AG08395 (cell line): ENCODE results near the gene TAP1.
"Not testable (repeated sequence)": the region's sequence is repeated elsewhere in the genome, so short reads cannot be mapped to it uniquely, and the experiment has no call there.

Source experiments
- DNase-seq: peaks from one replicate; pipeline ENCODE4 v3.0.0; 2012; ENCODE audit warnings: mixed read lengths, low spot score

TAP1 gene, protein sequence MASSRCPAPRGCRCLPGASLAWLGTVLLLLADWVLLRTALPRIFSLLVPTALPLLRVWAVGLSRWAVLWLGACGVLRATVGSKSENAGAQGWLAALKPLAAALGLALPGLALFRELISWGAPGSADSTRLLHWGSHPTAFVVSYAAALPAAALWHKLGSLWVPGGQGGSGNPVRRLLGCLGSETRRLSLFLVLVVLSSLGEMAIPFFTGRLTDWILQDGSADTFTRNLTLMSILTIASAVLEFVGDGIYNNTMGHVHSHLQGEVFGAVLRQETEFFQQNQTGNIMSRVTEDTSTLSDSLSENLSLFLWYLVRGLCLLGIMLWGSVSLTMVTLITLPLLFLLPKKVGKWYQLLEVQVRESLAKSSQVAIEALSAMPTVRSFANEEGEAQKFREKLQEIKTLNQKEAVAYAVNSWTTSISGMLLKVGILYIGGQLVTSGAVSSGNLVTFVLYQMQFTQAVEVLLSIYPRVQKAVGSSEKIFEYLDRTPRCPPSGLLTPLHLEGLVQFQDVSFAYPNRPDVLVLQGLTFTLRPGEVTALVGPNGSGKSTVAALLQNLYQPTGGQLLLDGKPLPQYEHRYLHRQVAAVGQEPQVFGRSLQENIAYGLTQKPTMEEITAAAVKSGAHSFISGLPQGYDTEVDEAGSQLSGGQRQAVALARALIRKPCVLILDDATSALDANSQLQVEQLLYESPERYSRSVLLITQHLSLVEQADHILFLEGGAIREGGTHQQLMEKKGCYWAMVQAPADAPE

DNA sequence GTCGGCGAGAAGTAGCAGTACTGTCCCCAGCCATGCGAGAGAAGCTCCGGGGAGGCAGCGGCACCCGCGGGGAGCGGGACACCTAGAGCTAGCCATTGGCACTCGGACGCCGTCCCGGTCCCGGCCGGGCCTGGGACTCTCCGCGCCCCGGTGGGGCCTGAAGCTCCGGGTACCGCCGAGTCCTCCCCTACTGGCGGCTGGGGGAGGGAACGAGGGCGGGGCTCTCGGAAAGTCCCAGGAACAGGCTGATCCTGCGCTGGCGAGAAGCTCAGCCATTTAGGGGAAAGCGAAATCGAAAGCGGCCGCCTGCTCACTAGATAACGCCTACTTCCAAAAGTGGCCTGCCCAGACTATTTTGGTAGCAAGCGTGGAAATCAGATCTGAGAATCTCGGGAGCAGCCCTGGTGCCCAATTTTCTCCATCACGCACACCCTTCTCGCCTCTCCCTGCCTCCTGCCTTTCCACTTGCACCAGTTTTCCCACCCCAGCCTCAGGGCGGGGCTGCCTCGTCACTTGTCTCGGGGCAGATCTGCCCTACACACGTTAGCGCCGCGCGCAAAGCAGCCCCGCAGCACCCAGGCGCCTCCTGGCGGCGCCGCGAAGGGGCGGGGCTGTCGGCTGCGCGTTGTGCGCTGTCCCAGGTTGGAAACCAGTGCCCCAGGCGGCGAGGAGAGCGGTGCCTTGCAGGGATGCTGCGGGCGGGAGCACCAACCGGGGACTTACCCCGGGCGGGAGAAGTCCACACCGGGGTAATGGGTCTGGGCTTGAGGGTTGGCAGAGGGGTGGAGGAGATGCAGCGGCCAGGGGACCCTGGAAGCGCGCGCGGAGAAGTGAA lies at the start of gene TAP1, which contains the start of gene PSMB9:
Gene TAP1 (minus strand): TSS at position 164 of the 835 bp plus-strand sequence. CDS start 68 bp downstream, at position 96.
Gene PSMB9 (plus strand): TSS at position 652 of the 835 bp plus-strand sequence. CDS start 38 bp downstream, at position 690.
- peak; percentile 96 for DNase-seq

DNA sequence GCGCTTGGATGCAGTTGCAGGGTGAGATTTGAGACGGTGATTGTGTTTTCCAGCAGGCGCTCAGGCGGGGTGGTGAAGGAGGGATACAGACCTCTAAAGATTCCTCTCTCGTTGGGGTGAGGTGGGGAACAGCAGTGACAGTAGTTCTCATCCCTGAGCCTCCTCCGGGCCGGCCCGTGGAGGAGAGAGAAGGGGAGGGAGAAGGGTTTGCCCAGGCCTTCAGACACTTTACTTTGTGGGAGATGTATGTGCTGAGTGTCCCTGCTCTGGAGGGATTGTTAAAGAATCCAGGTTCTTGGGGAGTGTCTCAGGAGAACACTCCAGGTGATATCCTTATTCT lies 41.5 kb upstream of the TAP1 start:
- no peak for DNase-seq

DNA sequence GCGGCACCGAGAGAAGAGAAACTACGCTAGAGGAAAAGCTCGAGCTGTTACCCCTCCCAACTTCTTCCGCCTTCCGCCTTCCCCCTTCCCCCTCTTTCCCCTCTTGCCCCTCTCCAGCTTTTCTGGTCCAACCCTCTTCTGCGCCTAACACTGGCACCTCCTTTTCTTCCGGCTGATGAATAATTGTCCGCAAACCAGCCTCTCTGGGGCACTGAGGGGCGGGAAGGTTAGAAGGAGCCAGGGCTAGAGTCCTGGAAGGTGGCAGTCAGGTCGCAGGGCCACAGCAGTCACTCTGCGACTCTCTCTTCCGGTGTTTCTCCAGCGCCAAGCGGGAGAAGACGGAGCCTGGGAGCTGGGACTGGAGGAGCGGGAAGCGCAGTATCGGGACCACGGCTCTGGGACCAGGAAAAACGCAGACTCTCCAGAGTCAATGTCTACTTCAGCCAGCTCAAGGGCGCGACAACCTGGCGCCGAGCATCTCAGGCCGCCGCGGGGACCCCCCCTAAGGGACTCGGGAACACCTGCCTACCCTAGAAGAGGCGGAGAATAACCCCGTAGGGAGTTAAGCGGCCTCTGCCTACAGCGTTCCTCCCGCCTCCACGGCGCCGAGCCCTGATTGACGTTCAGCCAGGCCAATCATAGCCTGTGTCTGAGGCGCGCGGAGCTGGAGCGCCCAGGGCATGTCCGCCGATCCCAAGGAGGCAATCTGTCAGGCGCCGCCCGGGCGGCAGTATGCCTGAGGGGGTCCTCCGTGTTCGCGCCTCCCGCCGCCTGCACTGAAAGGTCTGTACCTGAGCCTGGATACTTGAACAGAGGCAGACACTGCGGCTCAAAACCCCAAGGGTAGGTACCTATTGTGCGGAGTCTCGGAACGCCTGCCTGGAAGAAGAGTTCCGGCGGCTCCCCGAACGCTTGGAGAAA lies 40.8 kb upstream of the TAP1 start:
- DNase-seq: peak; percentile 99

DNA sequence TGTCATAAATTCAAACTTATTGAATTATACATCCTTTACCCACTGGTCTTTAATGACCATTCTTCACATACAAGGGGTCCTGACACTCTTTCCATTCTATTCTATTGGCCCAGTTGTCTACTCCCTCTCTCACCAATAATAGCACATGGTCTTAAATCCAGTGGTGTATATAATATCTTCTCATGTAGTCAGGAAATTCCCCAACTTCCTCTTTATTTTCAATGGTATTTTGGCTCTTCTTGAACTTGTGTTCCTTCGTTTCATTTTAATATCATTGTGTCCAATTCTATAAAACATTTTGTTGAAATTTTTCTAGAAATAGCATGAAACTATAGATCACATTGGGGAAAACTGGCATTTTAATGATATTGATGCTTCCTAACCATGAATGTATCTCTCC lies 37.3 kb upstream of the TAP1 start:
- DNase-seq: no peak

DNA sequence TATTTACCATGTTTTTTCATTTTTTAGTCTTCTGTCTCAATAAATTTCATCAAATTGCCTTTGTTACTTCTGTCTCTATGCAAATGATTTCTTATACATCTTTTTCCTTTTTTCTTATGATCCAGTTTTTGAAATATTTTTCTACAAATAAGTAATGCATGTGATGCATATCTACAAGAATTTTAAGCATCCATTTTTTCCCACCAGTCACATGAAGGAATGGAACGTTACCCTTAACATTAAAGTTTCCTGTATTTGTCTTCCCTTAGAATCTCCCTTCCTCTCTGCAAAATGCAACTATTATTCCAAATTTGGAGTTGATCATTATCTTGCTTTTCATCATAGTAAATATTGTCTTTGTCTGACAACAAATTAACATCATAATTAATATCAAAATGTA lies 36.0 kb upstream of the TAP1 start:
- DNase-seq: no peak

DNA sequence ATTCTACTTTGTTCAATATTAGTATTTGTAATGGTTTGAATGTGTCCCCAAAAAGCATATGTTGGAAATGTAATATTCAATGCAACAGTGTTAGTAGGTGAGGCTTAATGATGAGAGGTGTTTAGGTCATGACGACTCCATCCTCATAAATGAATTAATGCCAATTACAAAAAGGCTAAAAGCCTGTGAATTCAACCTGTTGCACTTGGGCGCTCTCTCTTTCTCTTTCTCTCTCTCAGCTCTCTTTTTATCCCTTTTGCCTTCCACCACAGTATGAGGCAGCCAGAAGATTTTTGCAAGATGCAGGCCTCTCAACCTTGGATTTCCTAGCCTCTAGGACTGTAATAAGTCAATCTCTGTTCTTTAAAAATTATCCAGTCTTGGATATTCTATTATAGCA lies 35.1 kb upstream of the TAP1 start:
- no peak for DNase-seq

DNA sequence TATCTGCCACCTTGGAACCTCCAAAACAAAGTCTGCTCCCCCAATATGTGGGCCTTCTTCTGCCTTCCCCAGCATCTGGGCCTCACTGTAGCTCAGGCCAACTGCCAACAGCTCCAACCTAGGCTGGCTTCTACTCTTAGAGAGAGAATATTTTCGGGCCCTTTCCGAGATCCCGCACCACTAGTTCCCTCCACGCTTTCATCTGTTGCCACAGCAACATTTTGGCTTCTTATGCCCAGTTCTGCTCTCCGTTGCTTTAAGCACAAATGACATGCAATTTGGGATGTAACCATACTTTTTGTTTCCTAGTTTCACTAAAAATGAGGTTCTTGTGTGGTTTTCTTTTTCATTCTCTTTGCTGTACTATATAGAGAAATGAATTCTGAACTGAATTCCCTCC lies 34.1 kb upstream of the TAP1 start:
- DNase-seq: no peak

DNA sequence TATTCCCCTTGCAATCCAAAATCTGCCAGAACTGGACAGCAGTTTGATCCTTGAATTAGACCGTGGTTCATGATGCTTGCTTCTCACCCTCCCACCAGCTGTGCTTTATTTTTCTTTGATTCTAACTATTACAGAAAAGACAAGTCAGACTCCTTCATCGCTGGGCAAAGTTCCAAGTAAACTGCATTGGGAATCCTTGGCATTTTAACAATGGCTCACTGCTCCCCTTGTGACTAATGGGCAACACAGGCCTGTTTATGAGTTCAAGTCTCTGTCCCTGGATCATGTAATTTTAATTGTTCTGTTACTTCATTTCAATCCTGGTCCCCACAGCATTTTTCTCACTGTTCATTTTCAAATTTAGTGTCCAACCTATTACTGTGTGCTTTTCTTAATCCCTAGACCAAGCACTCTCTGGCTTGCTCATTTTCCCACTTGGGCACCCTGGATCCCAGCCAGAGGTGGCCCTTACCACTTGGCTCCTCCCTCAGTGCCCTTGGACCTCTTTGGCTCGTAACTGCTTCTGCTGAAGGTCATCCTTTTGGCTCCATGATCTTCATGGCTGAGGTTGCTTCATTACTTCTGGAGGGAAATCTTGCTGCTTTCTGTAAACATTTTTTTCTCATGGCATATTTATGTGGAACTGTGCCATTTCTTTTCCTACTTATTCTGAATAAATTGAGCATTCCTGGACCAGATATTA lies 33.3 kb upstream of the TAP1 start:
- peak; percentile 60 for DNase-seq

DNA sequence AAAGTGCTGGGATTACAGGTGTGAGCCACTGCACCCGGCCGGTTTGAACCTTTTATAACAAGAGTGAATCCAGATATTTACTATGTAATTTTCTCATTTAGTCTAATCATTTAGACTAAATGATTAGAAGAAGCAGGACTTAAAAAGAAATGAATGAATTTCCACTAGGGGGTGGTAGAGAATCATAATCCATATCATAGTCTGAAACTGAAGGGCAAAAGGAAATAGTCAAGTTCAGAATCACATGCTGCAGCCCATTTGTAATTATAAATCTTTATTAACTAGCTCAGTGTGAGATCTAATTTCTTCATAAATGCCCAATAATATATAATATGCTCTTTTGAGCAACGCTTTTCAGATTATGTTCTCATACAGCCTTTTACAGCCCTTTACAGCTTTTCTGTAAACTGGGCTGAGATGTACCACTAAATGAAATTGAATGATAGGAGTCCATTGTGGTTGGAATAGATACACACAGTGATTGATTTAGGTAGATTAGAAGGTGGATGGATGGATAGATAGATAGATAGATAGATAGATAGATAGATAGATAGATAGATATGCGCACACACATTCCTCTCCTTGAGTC lies 32.3 kb upstream of the TAP1 start:
- peak; percentile 63 for DNase-seq

DNA sequence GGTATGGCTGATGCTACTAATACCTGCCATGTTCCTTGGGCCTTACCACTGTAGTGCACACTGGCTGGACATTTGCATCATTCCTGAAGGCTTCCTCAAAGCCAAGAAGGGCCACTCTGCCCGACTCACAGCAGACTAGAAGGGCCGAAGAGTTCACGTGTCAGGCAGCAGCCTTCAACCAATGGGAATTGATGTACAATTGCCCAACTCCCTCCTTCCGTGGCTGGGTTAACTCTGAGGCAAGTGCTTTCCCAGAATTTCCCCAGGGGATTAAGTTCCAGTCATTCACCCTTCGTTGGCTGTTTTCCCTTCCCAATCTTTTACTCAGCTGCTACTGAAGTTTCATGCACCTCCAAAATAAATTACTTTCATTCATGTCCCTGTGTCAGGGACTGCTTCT lies 30.3 kb upstream of the TAP1 start:
- peak; percentile 51 for DNase-seq

DNA sequence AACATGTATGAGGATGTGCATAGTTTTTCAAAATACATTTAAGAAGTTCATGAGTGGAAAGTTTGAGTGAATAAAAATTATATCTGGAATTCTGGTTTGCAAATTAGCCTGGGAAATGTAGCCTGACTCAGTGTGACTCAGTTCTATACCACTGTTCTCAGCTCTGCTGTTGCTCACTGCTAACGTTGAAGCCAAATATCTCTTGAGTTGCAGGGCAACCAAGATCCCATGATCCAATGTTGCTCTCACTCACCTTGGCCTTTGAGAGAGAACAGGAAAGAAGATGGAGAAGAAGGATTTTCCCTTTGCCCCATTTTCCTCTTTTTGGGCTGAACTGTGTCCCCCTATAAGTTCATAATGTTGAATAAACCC lies 29.4 kb upstream of the TAP1 start:
- peak; percentile 68 for DNase-seq

DNA sequence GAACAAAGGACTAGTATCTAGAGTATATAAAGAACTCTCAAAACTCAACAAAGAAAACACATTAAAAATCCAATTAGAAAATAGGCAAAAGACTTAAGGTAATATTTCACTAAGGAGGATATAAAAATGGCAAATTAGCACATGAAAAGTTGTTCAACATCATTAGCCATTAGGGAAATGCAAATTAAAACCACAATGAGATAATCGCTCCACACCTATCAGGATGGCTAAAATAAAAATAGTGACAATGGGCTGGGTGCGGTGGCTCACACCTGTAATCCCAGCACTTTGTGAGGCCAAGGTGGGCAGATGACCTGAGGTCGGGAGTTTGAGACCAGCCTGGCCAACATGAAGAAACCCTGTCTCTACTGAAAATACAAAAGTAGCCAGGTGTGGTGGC lies 27.5 kb upstream of the TAP1 start:
- DNase-seq: not testable (repeated sequence)

DNA sequence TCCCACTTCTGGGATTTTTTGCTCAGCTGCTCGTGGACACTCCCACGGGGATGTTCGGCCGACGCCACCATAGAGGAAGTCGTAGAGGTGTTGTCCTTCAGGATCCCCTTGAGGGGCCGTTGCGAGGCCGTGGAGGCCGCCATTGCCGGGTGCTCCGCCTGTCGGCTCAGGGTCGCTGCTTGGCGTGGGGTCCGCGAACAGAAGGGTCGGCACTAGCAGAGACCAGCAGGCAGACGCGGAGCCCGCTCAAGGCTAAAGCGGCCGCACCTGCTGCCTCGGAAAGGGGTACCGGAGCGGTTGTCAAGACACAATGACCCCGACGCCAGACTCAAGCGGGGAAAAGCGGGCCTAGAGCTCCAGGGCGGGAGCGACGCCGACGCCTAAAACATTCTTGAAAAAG lies 26.2 kb upstream of the TAP1 start:
- DNase-seq: no peak

DNA sequence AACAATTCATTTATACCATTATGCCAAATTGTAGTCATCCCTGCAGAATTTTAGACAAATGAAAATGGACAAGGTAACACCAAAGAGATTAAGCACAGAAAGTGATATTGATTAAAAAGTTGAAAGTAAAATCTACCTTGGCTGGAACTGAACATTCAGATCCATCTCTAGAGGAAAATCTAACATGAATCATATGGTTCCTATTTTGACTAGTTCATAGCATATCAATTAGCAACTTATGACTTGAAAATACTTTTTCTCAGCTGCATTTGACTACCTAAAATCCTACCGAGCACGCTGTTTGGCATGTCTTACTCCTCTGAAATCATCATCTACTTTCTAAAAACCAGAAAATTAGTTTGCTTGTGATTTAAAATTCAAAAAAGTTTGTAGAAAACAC lies 23.1 kb upstream of the TAP1 start:
- DNase-seq: no peak

DNA sequence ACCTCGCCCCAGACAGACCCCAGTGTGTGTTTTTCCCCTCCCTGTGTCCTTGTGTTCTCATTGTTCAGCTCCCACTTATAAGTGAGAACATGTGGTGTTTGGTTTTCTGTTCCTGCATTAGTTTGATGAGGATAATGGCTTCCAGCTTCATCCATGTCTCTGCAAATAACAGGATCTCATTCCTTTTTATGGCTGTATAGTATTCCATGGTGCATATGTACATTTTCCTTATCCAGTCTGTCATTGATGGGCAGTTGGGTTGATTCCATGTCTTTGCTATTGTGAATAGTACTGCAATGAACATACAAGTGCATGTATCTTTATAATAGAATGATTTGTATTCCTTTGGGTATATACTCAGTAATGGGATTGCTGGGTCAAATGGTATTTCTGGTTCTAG lies 20.4 kb upstream of the TAP1 start:
- not testable (repeated sequence) for DNase-seq

DNA sequence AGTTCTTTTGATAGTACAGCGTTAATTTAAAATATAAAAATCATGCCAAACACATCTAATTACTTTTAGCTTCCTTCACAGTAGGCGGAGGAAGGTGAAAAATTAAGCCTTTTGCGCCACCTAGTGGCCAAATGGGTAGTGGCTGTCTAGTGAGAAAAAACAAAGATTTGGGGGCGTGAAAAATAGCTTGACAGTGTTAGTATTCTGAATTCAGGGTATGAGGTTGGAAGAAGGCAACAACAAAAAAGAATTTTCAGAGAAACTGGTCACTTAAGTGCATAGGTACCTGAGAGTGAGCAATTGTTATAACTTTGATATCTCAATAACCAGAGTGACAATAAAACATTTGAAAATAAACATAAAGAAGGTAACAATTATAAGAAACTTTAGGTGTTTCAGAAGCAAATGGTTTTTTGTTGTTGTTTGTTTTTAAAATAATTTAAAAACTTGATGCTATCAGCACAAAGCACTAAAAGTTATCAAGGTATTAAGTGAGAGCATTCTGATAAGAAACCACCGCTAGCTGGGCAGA lies 14.8 kb upstream of the TAP1 start:
- DNase-seq: peak; percentile 70

DNA sequence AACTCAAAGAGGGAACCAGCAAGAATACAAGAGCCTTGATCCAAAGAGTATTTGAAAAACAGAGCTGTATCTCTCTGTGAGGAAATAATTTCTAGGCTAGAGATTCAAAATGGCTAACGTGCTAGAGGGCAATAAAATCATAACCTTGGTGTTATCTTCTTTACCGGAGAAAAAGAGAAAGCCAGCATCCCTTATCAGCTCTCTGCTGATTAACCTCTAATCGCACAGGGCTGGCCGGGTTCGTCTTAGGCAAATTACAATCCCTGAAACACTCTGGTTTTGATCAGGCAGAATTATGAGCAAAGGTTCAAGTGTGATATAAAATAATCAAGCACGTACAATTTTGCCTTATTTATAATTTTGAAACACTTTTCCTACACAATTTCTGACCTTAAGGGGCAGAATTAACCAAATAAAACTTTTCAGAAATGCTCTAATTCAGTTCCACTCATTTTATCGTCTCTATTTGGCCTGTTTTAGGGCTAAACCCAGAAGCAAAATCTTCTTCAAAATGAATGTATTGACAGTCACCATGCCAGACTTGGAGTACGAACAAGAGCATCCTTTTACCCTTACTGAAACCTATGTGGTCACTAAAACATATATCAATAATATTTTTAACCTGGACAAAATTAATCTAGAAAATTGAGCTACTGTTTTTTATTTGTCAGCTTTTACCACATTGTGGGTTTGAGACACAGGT lies 14.2 kb upstream of the TAP1 start:
- no peak for DNase-seq

DNA sequence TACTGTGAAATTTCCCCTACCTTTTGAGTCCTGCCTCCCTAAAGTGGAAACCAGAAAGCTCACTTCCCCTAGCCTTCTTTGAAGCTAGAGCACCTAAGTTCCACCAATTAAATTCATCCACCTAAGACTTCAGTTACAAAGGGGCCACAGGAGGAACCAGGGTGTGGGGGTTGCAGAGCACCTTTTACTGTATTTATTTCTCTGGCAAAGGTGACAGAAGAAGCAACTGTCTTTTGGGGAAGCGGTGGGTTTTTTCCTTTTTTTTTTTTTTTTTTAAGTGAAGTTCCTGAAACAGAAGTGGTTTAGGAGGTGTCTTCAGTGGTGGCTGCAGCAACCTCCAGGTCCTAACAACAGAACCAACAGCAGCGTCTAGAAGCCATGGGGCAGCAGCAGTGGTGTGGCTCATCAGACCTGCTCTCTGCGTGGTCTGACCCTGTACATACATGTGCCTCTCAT lies 13.5 kb upstream of the TAP1 start:
- no peak for DNase-seq

DNA sequence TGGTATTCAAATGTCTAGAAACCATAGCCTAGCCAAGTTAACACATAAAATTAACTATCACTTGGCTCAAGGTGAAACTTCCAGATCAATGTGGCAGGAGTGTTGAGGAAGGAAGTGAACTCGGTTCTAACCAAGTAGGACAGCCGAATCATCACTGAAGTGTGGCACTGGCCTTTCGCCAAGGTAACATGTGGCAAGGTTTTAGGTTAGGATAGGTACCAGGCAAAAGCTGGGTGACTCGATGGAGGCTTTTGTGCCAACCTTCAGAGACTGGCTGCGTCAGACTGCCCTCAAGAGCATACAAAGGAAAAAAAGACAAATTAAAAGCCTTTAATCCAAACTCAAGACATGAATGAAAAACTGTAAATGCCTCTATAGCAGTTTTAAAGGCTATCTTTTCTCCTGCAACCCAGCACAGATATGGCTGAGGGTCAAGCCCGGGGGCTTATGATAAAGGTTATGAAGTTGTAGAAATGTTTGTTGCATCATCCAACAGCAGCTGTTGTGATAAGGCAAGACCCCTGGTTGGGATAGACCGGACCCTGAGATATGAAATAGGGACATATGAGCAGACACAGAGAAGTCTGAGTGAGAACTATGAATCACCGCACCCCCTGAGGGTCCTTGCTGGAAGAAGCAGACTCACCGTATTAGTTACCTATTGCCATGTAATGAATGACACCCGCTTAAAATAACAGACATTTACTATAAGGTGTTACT lies 12.4 kb upstream of the TAP1 start:
- DNase-seq: no peak
